ENCODE measurements around the gene S100A1. TPM values are rescaled to one million over a fixed set of nuclear protein-coding genes. Genes with fewer than 3 reads are reported as not detected.

S100A1 gene
- total RNA-seq, 1 experiment from 2014 or later, result 0.46 TPM

- H3K27ac ChIP-seq, result peak overlapping the region; percentile 42
- intact Hi-C loops (cut with micrococcal nuclease; ENCODE audit: unreplicated experiment), result no loop called here
- ChIA-PET POLR2A (ENCODE audit: unreplicated experiment) (interaction anchor here (0.6 to 0.9 kb wide), 3 partner anchors 26 to 129 kb away, joined by 3 to 7 read pairs (median 3); partner anchors contain the start of genes S100A13 and S100A14), CTCF (interaction anchor here (0.7 kb wide), 1 partner anchor 19 kb away, joined by 3 read pairs; the partner anchor contains the start of gene CHTOP)
- H3K79me2 ChIP-seq (ENCODE audit: low read depth), result no peaks in the 10 kb centered on the region
- H2AFZ ChIP-seq, result peak overlapping the region; percentile 69; the same call in 1 of the 2 replicates
- no peak for TF ChIP-seq EZH2 (IDR thresholded peaks at IDR 0.05; ENCODE audit: low read depth)
- TF ChIP-seq CTCF (conservative IDR thresholded peaks at IDR 0.05), result no peak
- no peaks in the 10 kb centered on the region for H3K9me3 ChIP-seq (ENCODE audit: insufficient read depth, low read depth)
- BruUV-seq (replicated peaks), result no TSS peak
- H3K4me3 ChIP-seq, result no peak overlapping the region
- H4K20me1 ChIP-seq (ENCODE audit: insufficient read depth), result no peaks in the 10 kb centered on the region
- no peaks in the 10 kb centered on the region for H3K27me3 ChIP-seq (ENCODE audit: insufficient read depth, low read depth)
- no peaks in the 10 kb centered on the region for H3K9me2 ChIP-seq (ENCODE audit: insufficient read depth)
- DNase-seq, result peak in 1 of 2 experiments; percentile 63
- H3F3A ChIP-seq (ENCODE audit: insufficient read depth, low read depth), result peaks cover 23% of the 10 kb centered on the region; the same call in 1 of the 2 replicates
- H3K4me1 ChIP-seq (replicated peaks; ENCODE audit: insufficient read depth), result peaks cover 11% of the 10 kb centered on the region
- no peaks in the 10 kb centered on the region for H3K36me3 ChIP-seq (ENCODE audit: low read depth)
- H3K4me2 ChIP-seq, result peak overlapping the region; percentile 2
Measured at GRCh38 chr1:153652805-153653500, 24.7 kb downstream of the S100A1 start.

GRCh38 chr1:153655333-153655732 is 27.1 kb downstream of the S100A1 start:
- CTCF ChIA-PET, result interaction anchor here (0.6 kb wide), 1 partner anchor 83 kb away, joined by 9 read pairs; no protein-coding TSS in a partner anchor
- peaks cover 20% of the 10 kb centered on the region; the same call in 1 of the 2 replicates for H3F3A ChIP-seq (ENCODE audit: insufficient read depth, low read depth)
- no peak overlapping the region for H3K27ac ChIP-seq
- no peak overlapping the region for H2AFZ ChIP-seq
- H3K9me3 ChIP-seq (ENCODE audit: insufficient read depth, low read depth), result no peaks in the 10 kb centered on the region
- H3K4me2 ChIP-seq, result no peak overlapping the region
- no peak for DNase-seq
- H3K4me1 ChIP-seq (replicated peaks; ENCODE audit: insufficient read depth), result peaks cover 17% of the 10 kb centered on the region
- H3K4me3 ChIP-seq, result no peak overlapping the region
- intact Hi-C loops (cut with micrococcal nuclease; ENCODE audit: unreplicated experiment), result loop anchor here (5.0 kb wide), 1 partner anchor 83 kb away; no protein-coding TSS in a partner anchor
- H3K36me3 ChIP-seq (ENCODE audit: low read depth), result no peaks in the 10 kb centered on the region
- TF ChIP-seq CTCF (conservative IDR thresholded peaks at IDR 0.05) (no peak), EZH2 (IDR thresholded peaks at IDR 0.05; ENCODE audit: low read depth) (no peak)
- H4K20me1 ChIP-seq (ENCODE audit: insufficient read depth), result no peaks in the 10 kb centered on the region
- no peaks in the 10 kb centered on the region for H3K27me3 ChIP-seq (ENCODE audit: insufficient read depth, low read depth)
- no peaks in the 10 kb centered on the region for H3K9me2 ChIP-seq (ENCODE audit: insufficient read depth)
- no TSS peak for BruUV-seq (replicated peaks)
- POLR2A ChIA-PET (ENCODE audit: unreplicated experiment), result no interaction called here
- peaks cover 12% of the 10 kb centered on the region for H3K79me2 ChIP-seq (ENCODE audit: low read depth)

DNA sequence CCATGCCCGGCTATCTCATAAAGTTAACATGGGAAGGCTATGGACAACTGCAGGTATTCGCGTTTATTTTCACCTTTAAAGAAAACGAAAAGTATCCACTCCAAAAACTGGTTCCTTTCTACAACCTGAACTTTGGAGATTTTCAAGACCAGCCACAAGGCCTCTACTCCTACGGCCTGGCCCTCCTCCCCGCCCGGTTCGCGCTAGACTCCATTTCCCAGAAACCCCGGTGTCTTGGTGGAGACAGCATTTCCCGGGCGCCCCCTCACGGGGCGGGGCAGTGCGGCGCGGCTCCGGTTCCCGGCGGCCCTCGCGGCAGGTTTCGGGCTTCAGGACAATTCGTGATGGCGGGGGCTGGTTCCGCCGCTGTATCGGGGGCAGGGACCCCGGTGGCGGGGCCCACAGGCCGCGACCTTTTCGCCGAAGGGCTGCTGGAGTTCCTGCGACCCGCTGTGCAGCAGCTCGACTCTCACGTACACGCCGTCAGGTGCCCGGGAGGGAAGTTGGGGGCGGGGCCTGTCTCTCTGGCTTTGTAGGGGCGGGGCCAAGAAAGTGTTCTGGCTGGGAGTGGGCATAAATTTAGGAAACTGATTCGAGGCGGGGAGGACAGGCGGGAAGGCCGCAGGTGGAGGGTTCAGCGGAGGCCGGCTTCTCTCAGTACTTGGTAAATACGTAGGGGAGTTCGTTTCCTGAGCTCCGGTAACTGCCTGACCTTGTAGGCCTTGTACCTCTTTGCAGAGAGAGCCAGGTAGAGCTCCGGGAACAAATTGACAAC is 30.4 kb downstream of the S100A1 start, which contains the start of gene SNAPIN:
SNAPIN (plus strand) TSS at position 304 of the 775 bp plus-strand sequence; CDS start at position 345, 41 bp downstream.
- Histone ChIP-seq H3K27me3 (ENCODE audit: insufficient read depth, low read depth) (no peaks in the 10 kb centered on the region), H3K4me1 (replicated peaks; ENCODE audit: insufficient read depth) (peaks cover 6% of the 10 kb centered on the region), H3F3A (ENCODE audit: insufficient read depth, low read depth) (peaks cover 46% of the 10 kb centered on the region), H3K4me3 (peak within 1 kb of the TSS; percentile 72), H3K27ac (peak within 1 kb of the TSS; percentile 55), H3K9me2 (ENCODE audit: insufficient read depth) (no peaks in the 10 kb centered on the region), H2AFZ (peak within 1 kb of the TSS; percentile 75), H3K79me2 (ENCODE audit: low read depth) (peaks cover 12% of the 10 kb centered on the region), H4K20me1 (ENCODE audit: insufficient read depth) (no peaks in the 10 kb centered on the region; the same call in 1 of the 2 replicates), H3K36me3 (ENCODE audit: low read depth) (peaks cover 10% of the 10 kb centered on the region; the same call in 1 of the 2 replicates), H3K9me3 (ENCODE audit: insufficient read depth, low read depth) (no peaks in the 10 kb centered on the region), H3K4me2 (peak within 1 kb of the TSS; percentile 80)
- CTCF ChIA-PET, result interaction anchor here (0.6 kb wide), 1 partner anchor 31 kb away, joined by 3 read pairs; the partner anchor contains the start of gene S100A13
- no TSS peak for BruUV-seq (replicated peaks)
- TF ChIP-seq CTCF (conservative IDR thresholded peaks at IDR 0.05) (peak; percentile 41; the same call in 1 of the 2 replicates), EZH2 (IDR thresholded peaks at IDR 0.05; ENCODE audit: low read depth) (no peak)
- peak; percentile 77 to 91 for DNase-seq
- intact Hi-C loops (cut with micrococcal nuclease; ENCODE audit: unreplicated experiment), result loop anchor here (5.0 kb wide), 1 partner anchor 86 kb away; no protein-coding TSS in a partner anchor
- POLR2A ChIA-PET (ENCODE audit: unreplicated experiment), result no interaction called here

Measured in PC-9 (cell line).